T-helper 1 cell treated with Interleukin-12 subunit alpha and Interleukin-12 subunit beta and Interleukin-4 antibody, amounts not matched to agents 30 μg/mL and 1 μg/mL, for 36 hours (primary cell): ENCODE results near the gene CLDN4.

Source experiments
- H3K27ac Mint-ChIP-seq: one replicate; pipeline ENCODE4 v1.8.0; 2021; ENCODE audit warnings: mild to moderate bottlenecking, mixed read lengths
- H3K27me3 Mint-ChIP-seq: one replicate; pipeline ENCODE4 v1.8.0; 2021; ENCODE audit warnings: low read depth, mixed read lengths
- H3K36me3 Mint-ChIP-seq: one replicate; pipeline ENCODE4 v1.8.0; 2021; ENCODE audit warnings: low read depth, mixed read lengths
- H3K4me1 Mint-ChIP-seq: one replicate; pipeline ENCODE4 v1.8.0; 2021; ENCODE audit warnings: low read depth, mixed read lengths
- H3K4me3 Mint-ChIP-seq: one replicate; pipeline ENCODE4 v1.8.0; 2021; ENCODE audit warnings: mild to moderate bottlenecking, moderate library complexity, mixed read lengths
- H3K9me3 Mint-ChIP-seq: one replicate; pipeline ENCODE4 v1.8.0; 2021; ENCODE audit warnings: mixed read lengths

Gene CLDN4

DNA sequence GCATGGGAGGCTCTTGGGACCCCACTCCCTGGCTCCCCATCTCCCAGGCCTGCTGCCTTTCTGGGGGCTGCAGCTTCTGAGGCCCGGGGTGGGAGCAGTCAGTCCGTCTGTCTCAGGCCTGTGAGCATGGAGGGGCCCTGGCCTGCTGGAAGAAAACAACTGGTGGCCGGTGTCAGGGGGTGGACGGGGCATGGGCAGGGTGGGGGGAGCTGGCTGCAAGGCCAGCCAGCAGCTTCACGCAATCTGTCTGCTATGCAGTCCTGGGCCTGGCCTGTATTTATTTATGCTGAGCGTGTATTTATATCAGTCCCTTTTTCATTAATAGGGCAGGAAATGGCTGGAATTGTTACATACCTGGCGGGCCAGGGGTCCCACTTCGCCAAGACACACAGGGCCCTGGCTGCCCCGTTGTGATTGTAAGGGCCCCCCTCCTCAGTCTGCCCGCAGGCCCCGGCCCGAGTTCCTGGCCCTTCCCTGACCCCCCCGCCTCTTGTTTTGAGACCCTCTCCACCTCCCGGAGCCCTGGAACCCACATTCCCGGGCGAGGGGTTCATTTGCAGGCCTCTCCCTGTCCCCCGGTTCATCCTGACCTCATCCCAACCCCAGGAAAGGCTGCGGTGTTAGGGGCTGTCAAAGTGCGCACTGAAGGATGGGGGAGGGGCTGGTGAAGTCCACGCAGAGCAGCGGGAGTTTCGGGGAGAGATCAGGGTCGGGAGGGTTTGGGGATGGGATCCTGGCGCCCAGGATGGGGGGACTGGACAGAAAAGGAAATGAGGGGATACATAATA, 38.4 kb downstream of the CLDN4 start:
- no peaks in the 10 kb centered on the region for H3K9me3 Mint-ChIP-seq
- no peak overlapping the region for H3K27ac Mint-ChIP-seq
- no peaks in the 10 kb centered on the region for H3K36me3 Mint-ChIP-seq
- H3K4me1 Mint-ChIP-seq = no peaks in the 10 kb centered on the region
- no peak overlapping the region for H3K4me3 Mint-ChIP-seq
- no peaks in the 10 kb centered on the region for H3K27me3 Mint-ChIP-seq

DNA sequence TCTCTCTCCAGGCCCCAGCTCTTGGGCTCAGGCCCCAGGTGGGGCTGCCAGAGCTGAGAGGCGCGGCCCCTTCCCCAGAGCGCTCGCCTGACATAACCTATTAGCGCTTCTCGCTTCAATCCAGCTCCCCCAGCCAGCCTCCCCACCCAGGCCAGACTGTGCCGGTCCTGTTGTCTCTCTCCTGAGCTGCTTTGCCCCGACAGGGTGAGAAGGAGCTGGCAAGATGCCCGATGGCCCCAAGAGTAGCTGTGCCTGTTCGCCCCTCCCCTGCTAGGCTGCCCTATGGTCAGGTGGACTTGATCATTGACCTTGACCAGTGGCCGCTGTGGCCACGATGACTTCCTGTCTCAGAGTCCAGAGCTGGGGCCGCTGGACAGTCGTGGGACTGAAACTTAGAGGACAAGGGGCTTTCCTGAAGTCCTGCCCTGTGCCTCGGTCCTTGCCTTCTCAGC, 39.3 kb downstream of the CLDN4 start:
- Mint-ChIP-seq H3K9me3 (no peaks in the 10 kb centered on the region), H3K4me3 (no peak overlapping the region), H3K27me3 (no peaks in the 10 kb centered on the region), H3K27ac (no peak overlapping the region), H3K4me1 (no peaks in the 10 kb centered on the region), H3K36me3 (no peaks in the 10 kb centered on the region)

- Mint-ChIP-seq H3K36me3 (no peaks in the 10 kb centered on the region), H3K4me3 (no peak overlapping the region), H3K27ac (no peak overlapping the region), H3K27me3 (no peaks in the 10 kb centered on the region), H3K4me1 (no peaks in the 10 kb centered on the region), H3K9me3 (no peaks in the 10 kb centered on the region)
These were observed 40.6 kb downstream of the CLDN4 start for GRCh38 chr7:73871163-73872011.

DNA sequence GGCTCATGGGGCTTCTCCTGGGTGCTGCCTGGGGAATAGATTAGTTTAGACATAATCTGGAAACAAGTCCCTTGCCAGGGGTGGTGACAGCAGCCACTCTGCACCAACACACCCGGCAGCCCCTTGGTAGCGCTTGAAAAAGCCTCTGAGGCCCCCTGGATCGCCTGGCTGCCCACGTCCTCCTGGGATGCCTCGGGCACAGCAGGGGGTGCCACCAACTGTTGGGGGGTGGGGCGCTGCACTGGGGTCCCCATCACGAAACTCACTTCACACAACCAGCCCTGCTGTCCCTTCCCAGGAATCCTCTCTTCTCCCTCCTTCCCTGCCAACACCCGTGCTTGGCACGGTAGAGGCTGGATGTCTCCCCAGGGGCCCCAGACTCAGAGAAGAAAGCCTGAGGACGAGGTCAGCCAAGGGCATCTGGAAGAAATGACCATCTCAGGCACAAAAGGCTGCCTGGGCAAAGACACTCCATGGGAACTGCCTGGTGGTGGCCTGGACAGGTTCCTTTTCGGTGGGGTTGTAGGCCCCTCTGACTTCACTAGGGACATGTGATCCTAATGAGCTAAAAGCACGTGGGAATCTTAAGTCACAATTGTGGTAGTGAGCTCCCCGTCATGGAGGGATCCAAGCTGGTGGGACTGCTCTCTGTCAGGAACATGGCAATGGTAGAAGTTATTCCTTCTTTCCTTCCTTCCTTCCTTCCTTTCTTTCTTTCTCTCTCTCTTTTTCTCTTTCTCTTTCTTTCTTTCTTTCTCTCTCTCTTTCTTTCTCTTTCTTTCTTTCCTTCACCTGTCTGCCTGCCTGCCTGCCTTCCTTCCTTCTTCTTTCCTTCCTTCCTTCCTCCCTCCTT, 41.5 kb downstream of the CLDN4 start:
- no peaks in the 10 kb centered on the region for H3K27me3 Mint-ChIP-seq
- H3K4me3 Mint-ChIP-seq = no peak overlapping the region
- no peaks in the 10 kb centered on the region for H3K4me1 Mint-ChIP-seq
- H3K27ac Mint-ChIP-seq = no peak overlapping the region
- H3K9me3 Mint-ChIP-seq = no peaks in the 10 kb centered on the region
- no peaks in the 10 kb centered on the region for H3K36me3 Mint-ChIP-seq

GRCh38 chr7:73876361-73876760, 45.6 kb downstream of the CLDN4 start:
- Mint-ChIP-seq H3K4me3 (no peak overlapping the region), H3K4me1 (no peaks in the 10 kb centered on the region), H3K36me3 (no peaks in the 10 kb centered on the region), H3K27ac (no peak overlapping the region), H3K27me3 (no peaks in the 10 kb centered on the region), H3K9me3 (no peaks in the 10 kb centered on the region)

- Mint-ChIP-seq H3K9me3 (no peaks in the 10 kb centered on the region), H3K36me3 (no peaks in the 10 kb centered on the region), H3K27me3 (no peaks in the 10 kb centered on the region), H3K27ac (no peak overlapping the region), H3K4me1 (no peaks in the 10 kb centered on the region), H3K4me3 (no peak overlapping the region)
These were observed 46.2 kb downstream of the CLDN4 start for GRCh38 chr7:73876973-73877372.

GRCh38 chr7:73879977-73880681, 49.3 kb downstream of the CLDN4 start:
- Mint-ChIP-seq H3K27ac (no peak overlapping the region), H3K9me3 (no peaks in the 10 kb centered on the region), H3K4me1 (no peaks in the 10 kb centered on the region), H3K36me3 (no peaks in the 10 kb centered on the region), H3K27me3 (no peaks in the 10 kb centered on the region), H3K4me3 (no peak overlapping the region)

- Mint-ChIP-seq H3K36me3 (no peaks in the 10 kb centered on the region), H3K27ac (no peak overlapping the region), H3K9me3 (no peaks in the 10 kb centered on the region), H3K4me1 (no peaks in the 10 kb centered on the region), H3K4me3 (no peak overlapping the region), H3K27me3 (no peaks in the 10 kb centered on the region)
These were observed 50.0 kb downstream of the CLDN4 start for GRCh38 chr7:73880755-73881328.

DNA sequence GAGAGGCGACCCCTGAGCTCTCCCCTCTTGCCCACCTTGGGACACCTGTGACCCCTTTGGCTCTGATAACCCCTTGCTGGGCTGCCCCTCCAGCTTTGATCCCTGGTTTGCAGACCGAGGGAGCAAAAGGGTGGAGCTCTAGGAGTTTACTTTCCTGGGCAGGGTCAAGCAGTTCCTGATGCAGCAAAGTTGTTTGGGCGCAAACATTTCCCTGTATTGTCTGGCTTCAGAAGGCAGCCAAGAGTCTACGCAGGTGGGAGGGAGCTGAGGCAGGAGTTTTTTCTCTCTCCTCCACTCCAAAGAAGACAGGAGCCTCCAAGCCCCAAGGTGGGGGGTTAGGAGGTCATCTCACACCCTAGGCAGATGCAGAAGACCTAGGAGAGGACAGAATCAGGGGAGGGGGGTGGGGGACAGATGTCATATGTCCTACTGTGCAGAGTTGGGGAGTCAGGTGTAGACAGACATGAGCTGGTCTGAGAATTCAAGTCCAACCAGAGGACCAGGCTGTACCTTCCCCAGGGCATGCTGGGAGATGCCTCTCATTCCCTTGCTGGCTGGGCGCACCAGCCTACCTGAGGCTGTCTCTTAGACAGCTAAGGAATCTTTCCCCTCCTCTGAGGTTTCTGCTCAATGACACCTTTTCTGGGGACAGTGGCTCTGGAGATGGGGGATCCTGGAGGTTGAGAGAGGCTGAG, 50.7 kb downstream of the CLDN4 start:
- no peaks in the 10 kb centered on the region for H3K4me1 Mint-ChIP-seq
- no peaks in the 10 kb centered on the region for H3K36me3 Mint-ChIP-seq
- H3K27ac Mint-ChIP-seq = no peak overlapping the region
- no peaks in the 10 kb centered on the region for H3K9me3 Mint-ChIP-seq
- peaks cover 6% of the 10 kb centered on the region for H3K27me3 Mint-ChIP-seq
- no peak overlapping the region for H3K4me3 Mint-ChIP-seq

DNA sequence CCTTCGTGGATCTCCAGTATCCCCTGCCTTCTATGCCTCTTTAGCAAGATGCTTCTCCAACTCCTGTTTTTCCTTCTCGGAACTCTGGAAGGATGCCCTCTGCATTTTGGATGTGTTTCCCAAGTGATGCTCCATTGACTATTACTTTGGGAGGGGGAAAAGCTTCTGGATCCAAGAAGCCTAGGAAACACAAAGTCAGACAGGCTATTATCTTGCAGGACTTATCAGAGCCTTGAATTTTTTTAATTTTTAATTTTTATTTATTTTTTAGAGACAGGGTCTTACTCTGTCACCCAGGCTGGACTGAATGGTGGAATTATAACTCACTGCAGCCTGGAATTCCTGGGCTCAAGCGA, 51.2 kb downstream of the CLDN4 start:
- no peak overlapping the region for H3K4me3 Mint-ChIP-seq
- no peak overlapping the region for H3K27ac Mint-ChIP-seq
- no peaks in the 10 kb centered on the region for H3K9me3 Mint-ChIP-seq
- no peaks in the 10 kb centered on the region for H3K4me1 Mint-ChIP-seq
- no peaks in the 10 kb centered on the region for H3K36me3 Mint-ChIP-seq
- peaks cover 7% of the 10 kb centered on the region for H3K27me3 Mint-ChIP-seq
